H1 (cell line): ENCODE data around the gene PPP1R14C. TPM values are rescaled to one million over a fixed set of nuclear protein-coding genes. Genes with fewer than 3 reads are reported as not detected.

Source experiments
- BRCA1 ChIP-seq: IDR thresholded peaks from 2 replicates; pipeline ENCODE4 v1.6.1; 2012; ENCODE audit warnings: low read depth, low read length, improper control_type of control experiment
- POLR2AphosphoS5 ChIP-seq: IDR thresholded peaks from 2 replicates; pipeline ENCODE4 v1.6.1; 2011; ENCODE audit warnings: low read depth, low read length
- RNF2 ChIP-seq: fragments of 200-900, 300-1000 bp; sonication (generic); IDR thresholded peaks from 2 replicates; pipeline ENCODE4 v1.7.1; 2016; ENCODE audit warnings: borderline replicate concordance, low read depth, mild to moderate bottlenecking, antibody characterized with exemption, low read length; ENCODE audit not compliant: poor library complexity, severe bottlenecking; ENCODE audit errors: missing control alignments
- TAF1 ChIP-seq: IDR thresholded peaks from 2 replicates; pipeline ENCODE4 v1.6.1; 2011; ENCODE audit warnings: mild to moderate bottlenecking, low read depth, low read length
- polyA plus RNA-seq, 7 experiments: library from polyadenylated mRNA; depleted of rRNA in 3 of 7; stranded (reverse) in 5 of 7; unstranded in 2 of 7; fragments of >200 nt in 5 of 7; fragments of 200-250 nt in 2 of 7; gene quantifications; 1 replicate in 5 of 7; 2 replicates in 1 of 7; 4 replicates in 1 of 7; pipeline versions ENCODE4 v1.2.1 to v1.2.3, GENCODE V29; 2011 to 2013; ENCODE audit warnings: missing spikeins in 2 of 7, mixed read lengths in 2 of 7
- total RNA-seq: library from RNA; stranded (reverse); fragmentation: NEBNext Ultra II Directional; extraction: Animal tissue kit (Norgen Biotek cat#: 25700); gene quantifications from 2 replicates; pipeline ENCODE4 v1.2.1, GENCODE V29; 2021
- TF ChIP-seq, protein P1 (sequence below), 3 experiments: IDR thresholded peaks; 1 replicate in 2 of 3; 2 replicates in 1 of 3; pipeline versions ENCODE4 v1.5.1 to v1.6.1; 2011; ENCODE audit warnings: low read length in 3 of 3, mild to moderate bottlenecking in 3 of 3, inconsistent platforms in 2 of 3, low read depth in 1 of 3, moderate library complexity in 1 of 3; ENCODE audit not compliant: insufficient read depth in 1 of 3; ENCODE audit errors: control extremely low read depth in 1 of 3

PPP1R14C gene
- total and polyA plus RNA-seq, 2 of the 8 experiments (the other 6 are each of a cell fraction or from before 2014, with no cell fraction given) = 0.30 to 0.61 TPM

DNA sequence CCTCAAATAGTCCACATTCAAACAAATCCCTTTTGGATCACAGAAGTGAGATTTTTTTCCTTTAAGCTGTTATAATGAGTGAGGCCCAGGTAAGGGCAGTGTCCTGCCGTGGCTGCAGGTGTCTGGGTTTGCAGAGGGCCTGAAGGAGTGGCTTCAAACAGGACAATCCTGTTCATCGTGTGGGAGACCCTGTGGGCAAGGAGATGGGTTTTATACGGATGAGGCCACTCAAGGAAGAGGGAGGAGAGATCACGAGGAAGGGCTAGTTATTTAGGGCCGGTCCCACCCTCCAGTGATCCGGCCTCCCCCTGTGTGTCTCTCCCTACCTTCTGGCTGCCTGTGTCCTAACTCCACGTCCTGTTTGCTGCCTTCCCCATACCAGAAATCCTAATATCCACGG lies 33.8 kb downstream of the PPP1R14C start (continued):
- TF ChIP-seq, protein P1, sequence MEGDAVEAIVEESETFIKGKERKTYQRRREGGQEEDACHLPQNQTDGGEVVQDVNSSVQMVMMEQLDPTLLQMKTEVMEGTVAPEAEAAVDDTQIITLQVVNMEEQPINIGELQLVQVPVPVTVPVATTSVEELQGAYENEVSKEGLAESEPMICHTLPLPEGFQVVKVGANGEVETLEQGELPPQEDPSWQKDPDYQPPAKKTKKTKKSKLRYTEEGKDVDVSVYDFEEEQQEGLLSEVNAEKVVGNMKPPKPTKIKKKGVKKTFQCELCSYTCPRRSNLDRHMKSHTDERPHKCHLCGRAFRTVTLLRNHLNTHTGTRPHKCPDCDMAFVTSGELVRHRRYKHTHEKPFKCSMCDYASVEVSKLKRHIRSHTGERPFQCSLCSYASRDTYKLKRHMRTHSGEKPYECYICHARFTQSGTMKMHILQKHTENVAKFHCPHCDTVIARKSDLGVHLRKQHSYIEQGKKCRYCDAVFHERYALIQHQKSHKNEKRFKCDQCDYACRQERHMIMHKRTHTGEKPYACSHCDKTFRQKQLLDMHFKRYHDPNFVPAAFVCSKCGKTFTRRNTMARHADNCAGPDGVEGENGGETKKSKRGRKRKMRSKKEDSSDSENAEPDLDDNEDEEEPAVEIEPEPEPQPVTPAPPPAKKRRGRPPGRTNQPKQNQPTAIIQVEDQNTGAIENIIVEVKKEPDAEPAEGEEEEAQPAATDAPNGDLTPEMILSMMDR (IDR thresholded peaks at IDR 0.05; ENCODE audit: control extremely low read depth in 1 of 3, insufficient read depth in 1 of 3, low read depth in 1 of 3, low read length in 3 of 3) = no peak
- TF ChIP-seq POLR2AphosphoS5 (no peak), BRCA1 (no peak), RNF2 (no peak), TAF1 (no peak)
